GM21447 (cell line): ENCODE results near the gene ZNF735.
"Not testable (repeated sequence)": the region's sequence is repeated elsewhere in the genome, so short reads cannot be mapped to it uniquely, and the experiment has no call there.

ENCODE experiments used
- ATAC-seq: cut with Tn5 transposase; IDR thresholded peaks from one replicate; pipeline ENCODE4 v1.9.1; 2021; ENCODE audit not compliant: unreplicated experiment

The ZNF735 gene

GRCh38 chr7:64206903-64207302 is at the start of gene ZNF735:
Gene ZNF735 (plus strand): TSS chr7:64207203. CDS start chr7:64207203, 0 bp downstream.
- ATAC-seq: no peak

GRCh38 chr7:64170974-64171373 is 36.0 kb upstream of the ZNF735 start:
- not testable (repeated sequence) for ATAC-seq

- no peak for ATAC-seq
Observed at GRCh38 chr7:64174328-64174727, 32.7 kb upstream of the ZNF735 start.

GRCh38 chr7:64174941-64175340 is 32.1 kb upstream of the ZNF735 start:
- ATAC-seq: no peak

GRCh38 chr7:64180989-64181388 is 26.0 kb upstream of the ZNF735 start:
- ATAC-seq: no peak

- ATAC-seq: no peak
Observed at GRCh38 chr7:64181586-64181985, 25.4 kb upstream of the ZNF735 start.

- no peak for ATAC-seq
Observed at GRCh38 chr7:64182036-64182790, 24.8 kb upstream of the ZNF735 start.

GRCh38 chr7:64183126-64183742 is 23.8 kb upstream of the ZNF735 start:
- ATAC-seq: no peak

- ATAC-seq: no peak
Observed at GRCh38 chr7:64183827-64184372, 23.1 kb upstream of the ZNF735 start.

- ATAC-seq: no peak
Observed at GRCh38 chr7:64184376-64184775, 22.6 kb upstream of the ZNF735 start.

- ATAC-seq: no peak
Observed at GRCh38 chr7:64187408-64187807, 19.6 kb upstream of the ZNF735 start.

- ATAC-seq: no peak
Observed at GRCh38 chr7:64192148-64192704, 14.8 kb upstream of the ZNF735 start.

GRCh38 chr7:64192775-64193174 is 14.2 kb upstream of the ZNF735 start:
- ATAC-seq: no peak

- not testable (repeated sequence) for ATAC-seq
Observed at GRCh38 chr7:64219710-64220298, 12.8 kb downstream of the ZNF735 start.

- ATAC-seq: no peak
Observed at GRCh38 chr7:64223366-64223765, 16.4 kb downstream of the ZNF735 start.

- not testable (repeated sequence) for ATAC-seq
Observed at GRCh38 chr7:64228174-64228573, 21.2 kb downstream of the ZNF735 start, which contains the start of gene ZNF679. Gene ZNF679 (plus strand): TSS chr7:64228474. CDS start chr7:64249118, 20,644 bp downstream.

- ATAC-seq: no peak
Observed at GRCh38 chr7:64266341-64266919, 59.4 kb downstream of the ZNF735 start.
